HG02938 (cell line): ENCODE data around the gene UBE2L5.
A peak's percentile ranks its signal among the peaks of the same experiment; 100 is the strongest.

ENCODE experiments used
- ATAC-seq: cut with Tn5 transposase; IDR thresholded peaks from one replicate; pipeline ENCODE4 v1.9.1; 2021; ENCODE audit warnings: mild to moderate bottlenecking, moderate library complexity; ENCODE audit not compliant: unreplicated experiment

The UBE2L5 gene

DNA sequence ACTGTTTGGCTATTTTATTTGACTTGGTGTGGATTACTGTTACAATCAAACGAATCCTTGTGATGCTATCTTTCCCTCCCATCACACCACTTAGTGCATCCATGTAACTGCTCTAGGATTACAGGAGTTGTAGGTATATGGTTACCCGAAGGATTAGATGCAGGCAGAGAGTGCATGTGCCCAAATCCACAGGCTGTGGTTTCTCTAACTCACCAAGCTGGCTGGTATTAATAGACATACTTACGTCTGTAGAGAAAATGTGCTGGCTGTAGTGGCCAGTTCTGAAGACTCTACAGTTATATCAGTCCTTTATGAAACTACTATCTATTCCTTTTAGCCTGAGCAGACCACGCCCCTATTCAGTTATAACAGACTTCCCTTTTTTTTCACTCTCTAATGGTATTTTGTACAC is 44.6 kb downstream of the UBE2L5 start:
- ATAC-seq = no peak

DNA sequence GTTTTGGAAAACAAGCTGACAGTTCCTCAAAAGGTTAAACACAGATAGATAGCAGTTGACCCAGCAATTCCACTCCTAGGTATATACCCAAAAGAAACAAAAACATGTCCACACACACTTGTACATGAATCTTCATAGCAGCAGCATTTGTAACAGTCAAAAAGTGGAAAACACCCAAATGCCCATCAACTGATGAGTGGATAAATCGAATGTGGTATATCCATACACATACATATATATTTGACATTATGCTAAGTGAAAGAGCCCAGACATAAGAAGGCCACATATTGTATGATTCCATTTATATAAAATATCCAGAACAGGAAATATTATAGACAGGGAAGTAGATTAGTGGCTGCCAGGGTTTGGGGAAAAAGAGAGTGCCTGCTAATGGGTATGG is 51.4 kb downstream of the UBE2L5 start:
- ATAC-seq = no peak

DNA sequence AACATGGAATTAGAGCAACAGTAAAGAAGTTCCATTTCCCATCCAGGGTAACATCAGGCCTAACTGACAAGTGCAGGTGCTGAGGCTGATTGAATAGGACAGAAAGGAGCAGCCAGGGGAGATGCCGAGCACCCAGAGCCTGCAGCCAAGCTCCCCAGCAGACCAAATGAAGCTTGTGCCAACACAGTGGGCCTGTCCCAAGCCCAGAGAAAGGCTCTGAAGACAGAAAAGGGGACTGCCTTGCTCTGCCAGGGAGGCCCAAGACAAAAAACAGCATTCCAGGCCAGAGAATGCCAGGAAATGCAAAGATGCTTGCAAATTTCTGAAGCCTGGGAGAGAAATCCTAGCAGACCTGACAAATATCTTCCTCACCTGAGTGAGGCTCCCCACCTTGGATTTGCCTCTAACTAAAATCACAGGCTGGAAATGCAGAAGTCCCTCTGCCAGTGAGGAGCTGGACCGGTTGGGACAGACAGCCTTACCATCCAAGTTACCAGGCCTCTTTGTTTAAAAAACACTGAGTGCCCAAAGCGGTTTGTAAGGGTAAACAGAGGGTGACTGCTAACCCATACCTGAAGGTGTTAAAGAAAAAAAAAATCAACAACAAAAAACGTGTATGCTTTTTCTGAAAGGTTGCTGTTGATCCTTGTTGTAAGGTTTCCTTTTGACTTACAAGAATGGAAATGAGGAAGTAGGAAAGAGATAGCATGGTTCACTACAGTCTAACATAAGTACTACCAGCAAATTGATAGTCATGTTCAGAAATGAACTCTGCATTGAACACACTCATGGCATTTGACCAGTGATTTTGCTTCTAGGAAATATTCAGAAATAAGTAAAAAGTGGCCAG is 55.3 kb downstream of the UBE2L5 start:
- ATAC-seq = peak; percentile 96
